Activated CD4-positive, CD25-positive, alpha-beta regulatory T cell (primary cell): ENCODE data around the gene SERF2.
A peak's percentile ranks its signal among the peaks of the same experiment; 100 is the strongest.
"Not testable (repeated sequence)": the region's sequence is repeated elsewhere in the genome, so short reads cannot be mapped to it uniquely, and the experiment has no call there.

Experiments used
- DNase-seq, 4 experiments: peaks; one replicate each; lab custom pipeline; 2025; lab: John Stamatoyannopoulos, UW

Gene SERF2

GRCh38 chr15:43793647-43794046, 1.5 kb downstream of the SERF2 start:
- DNase-seq, result no peak

GRCh38 chr15:43794269-43795037, 2.3 kb downstream of the SERF2 start:
- no peak for DNase-seq

- DNase-seq, result no peak
Measured at GRCh38 chr15:43795197-43795596, 3.1 kb downstream of the SERF2 start.

- DNase-seq, result no peak
Measured at GRCh38 chr15:43795997-43796396, 3.9 kb downstream of the SERF2 start.

GRCh38 chr15:43796566-43796965, 4.4 kb downstream of the SERF2 start:
- DNase-seq, result no peak

GRCh38 chr15:43799209-43799944, 7.3 kb downstream of the SERF2 start:
- DNase-seq, result no peak

GRCh38 chr15:43799945-43800285, 7.8 kb downstream of the SERF2 start, which contains the start of gene SERINC4:
TSS of gene SERINC4 (minus strand) at chr15:43800220. CDS start at chr15:43799986, 234 bp downstream.
- no peak for DNase-seq

- DNase-seq, result peak; percentile 71 to 88 (median 80)
Measured at GRCh38 chr15:43800286-43801141, 8.4 kb downstream of the SERF2 start, which contains the start of gene HYPK. TSS of gene HYPK (plus strand) at chr15:43800599. CDS start at chr15:43800623, 24 bp downstream.

GRCh38 chr15:43802676-43803075, 10.6 kb downstream of the SERF2 start:
- DNase-seq, result not testable (repeated sequence)

- no peak for DNase-seq
Measured at GRCh38 chr15:43808435-43808950, 16.4 kb downstream of the SERF2 start.

- no peak for DNase-seq
Measured at GRCh38 chr15:43808960-43809678, 17.0 kb downstream of the SERF2 start.

GRCh38 chr15:43815064-43815463, 22.9 kb downstream of the SERF2 start:
- DNase-seq, result not testable (repeated sequence)

GRCh38 chr15:43821505-43821904, 29.4 kb downstream of the SERF2 start:
- no peak for DNase-seq

GRCh38 chr15:43824302-43825246, 32.5 kb downstream of the SERF2 start, which contains the start of gene MFAP1:
TSS of gene MFAP1 (minus strand) at chr15:43824690. CDS start at chr15:43824569, 121 bp downstream.
- peak; percentile 68 to 80 (median 74) for DNase-seq

- not testable (repeated sequence) for DNase-seq
Measured at GRCh38 chr15:43825305-43825704, 33.2 kb downstream of the SERF2 start.

GRCh38 chr15:43826029-43826507, 33.9 kb downstream of the SERF2 start:
- no peak for DNase-seq

- DNase-seq, result peak; percentile 19 to 46 (median 44)
Measured at GRCh38 chr15:43826508-43827341, 34.6 kb downstream of the SERF2 start, which contains the start of gene WDR76. TSS of gene WDR76 (plus strand) at chr15:43827002. CDS start at chr15:43827033, 31 bp downstream.

- DNase-seq, result no peak
Measured at GRCh38 chr15:43828061-43828657, 36.0 kb downstream of the SERF2 start.
